DOHH2 (cell line): ENCODE measurements around the gene BICRA.

Experiments used
- H3F3A ChIP-seq: fragments of 200-600 bp; sonication (generic), shearing (Covaris generic); 2 replicates; pipeline ENCODE4 v1.6.0; 2016; ENCODE audit warnings: antibody characterized with exemption, mild to moderate bottlenecking; ENCODE audit not compliant: control insufficient read depth, insufficient read depth
- H3K27ac ChIP-seq: fragments of 200-600 bp; sonication (generic); 2 replicates; pipeline ENCODE4 v1.5.1; 2014; ENCODE audit warnings: low read depth, mild to moderate bottlenecking, low read length, moderate library complexity
- H3K27me3 ChIP-seq: fragments of 200-600 bp; sonication (generic); 2 replicates; pipeline ENCODE4 v1.6.1; 2014; ENCODE audit warnings: mild to moderate bottlenecking, low read length, mixed read lengths; ENCODE audit not compliant: control insufficient read depth
- H3K36me3 ChIP-seq: fragments of 200-600 bp; sonication (generic); 2 replicates; pipeline ENCODE4 v1.6.1; 2014; ENCODE audit warnings: mild to moderate bottlenecking, low read length, moderate library complexity, mixed read lengths; ENCODE audit not compliant: control insufficient read depth
- H3K4me1 ChIP-seq: fragments of 200-600 bp; sonication (generic); 2 replicates; pipeline ENCODE4 v1.6.1; 2014; ENCODE audit warnings: mild to moderate bottlenecking, low read length, mixed read lengths; ENCODE audit not compliant: control insufficient read depth
- H3K4me2 ChIP-seq: fragments of 200-600 bp; sonication (generic); 2 replicates; pipeline ENCODE4 v1.6.0; 2014; ENCODE audit warnings: mild to moderate bottlenecking, low read length, moderate library complexity
- H3K4me3 ChIP-seq: fragments of 200-600 bp; sonication (generic); 2 replicates; pipeline ENCODE4 v1.5.1; 2014; ENCODE audit warnings: mild to moderate bottlenecking, low read length, mixed read lengths
- H3K79me2 ChIP-seq: fragments of 200-600 bp; sonication (generic); 2 replicates; pipeline ENCODE4 v1.6.1; 2014; ENCODE audit warnings: mild to moderate bottlenecking, low read length, mixed read lengths; ENCODE audit not compliant: control insufficient read depth
- H3K9me2 ChIP-seq: fragments of 200-600 bp; sonication (generic); replicated peaks from 2 replicates; pipeline ENCODE4 v1.6.1; 2014; ENCODE audit warnings: mild to moderate bottlenecking, low read length, mixed read lengths; ENCODE audit not compliant: control insufficient read depth
- H3K9me3 ChIP-seq: fragments of 200-600 bp; sonication (generic); 2 replicates; pipeline ENCODE4 v1.6.1; 2014; ENCODE audit warnings: antibody characterized with exemption, low read length, mixed read lengths; ENCODE audit not compliant: control insufficient read depth, insufficient read depth
- H4K20me1 ChIP-seq: fragments of 200-600 bp; sonication (generic); 2 replicates; pipeline ENCODE4 v1.6.0; 2014; ENCODE audit warnings: low read depth, mild to moderate bottlenecking, antibody characterized with exemption, low read length, moderate library complexity; ENCODE audit not compliant: control insufficient read depth, insufficient read depth
- CTCF ChIP-seq: fragments of 200-600 bp; sonication (generic); IDR thresholded peaks from one replicate; pipeline ENCODE4 v1.5.1; 2014; ENCODE audit warnings: antibody characterized with exemption, mild to moderate bottlenecking, low read depth, low read length; ENCODE audit not compliant: poor library complexity, severe bottlenecking
- EZH2phosphoT487 ChIP-seq: fragments of 200-600 bp; sonication (generic); IDR thresholded peaks from 2 replicates; pipeline ENCODE4 v1.6.1; 2017; ENCODE audit warnings: borderline replicate concordance, mild to moderate bottlenecking, antibody characterized with exemption, low read length, moderate library complexity, mixed read lengths

BICRA gene

GRCh38 chr19:47630594-47630993, 21.7 kb downstream of the BICRA start:
- Histone ChIP-seq H3K79me2 (peaks cover 87% of the 10 kb centered on the region), H3K27me3 (no peaks in the 10 kb centered on the region), H3K9me2 (no peaks in the 10 kb centered on the region), H4K20me1 (peaks cover 6% of the 10 kb centered on the region; the same call in 1 of the 2 replicates), H3K4me3 (no peak overlapping the region), H3K4me2 (no peak overlapping the region), H3F3A (no peaks in the 10 kb centered on the region), H3K9me3 (no peaks in the 10 kb centered on the region), H3K36me3 (0 out of 2 replicates have a peak, but pooled peaks cover 3% of the 10 kb centered on the region), H3K4me1 (peaks cover 12% of the 10 kb centered on the region), H3K27ac (no peak overlapping the region)
- TF ChIP-seq CTCF (no peak), EZH2phosphoT487 (no peak)

- no peaks in the 10 kb centered on the region for H3K9me2 ChIP-seq
- no peak overlapping the region for H3K27ac ChIP-seq
- no peaks in the 10 kb centered on the region for H3K27me3 ChIP-seq
- peaks cover 85% of the 10 kb centered on the region for H3K79me2 ChIP-seq
- no peak for TF ChIP-seq CTCF
- no peak for TF ChIP-seq EZH2phosphoT487
- no peak overlapping the region for H3K4me2 ChIP-seq
- no peaks in the 10 kb centered on the region for H3K9me3 ChIP-seq
- H3K4me1 ChIP-seq, result peaks cover 12% of the 10 kb centered on the region
- peaks cover 6% of the 10 kb centered on the region; the same call in 1 of the 2 replicates for H4K20me1 ChIP-seq
- H3F3A ChIP-seq, result no peaks in the 10 kb centered on the region
- H3K4me3 ChIP-seq, result no peak overlapping the region
- H3K36me3 ChIP-seq, result 0 out of 2 replicates have a peak, but pooled peaks cover 3% of the 10 kb centered on the region
Measured at GRCh38 chr19:47631681-47632446, 22.9 kb downstream of the BICRA start.

GRCh38 chr19:47633517-47633916, 24.6 kb downstream of the BICRA start:
- H3K27me3 ChIP-seq, result no peaks in the 10 kb centered on the region
- no peaks in the 10 kb centered on the region for H3F3A ChIP-seq
- peaks cover 82% of the 10 kb centered on the region for H3K79me2 ChIP-seq
- H3K9me3 ChIP-seq, result no peaks in the 10 kb centered on the region
- peaks cover 4% of the 10 kb centered on the region; the same call in 1 of the 2 replicates for H4K20me1 ChIP-seq
- H3K4me2 ChIP-seq, result no peak overlapping the region
- TF ChIP-seq CTCF (no peak), EZH2phosphoT487 (no peak)
- no peak overlapping the region for H3K4me3 ChIP-seq
- H3K27ac ChIP-seq, result no peak overlapping the region
- H3K4me1 ChIP-seq, result peaks cover 6% of the 10 kb centered on the region
- H3K9me2 ChIP-seq, result no peaks in the 10 kb centered on the region
- 0 out of 2 replicates have a peak, but pooled peaks cover 3% of the 10 kb centered on the region for H3K36me3 ChIP-seq
